OCI-LY3 (cell line): Measurements from ENCODE around the gene RSL1D1.
"Not testable (repeated sequence)": the region's sequence is repeated elsewhere in the genome, so short reads cannot be mapped to it uniquely, and the experiment has no call there.

Experiments
- H2AFZ ChIP-seq: fragments of 200-600, 300-600 bp; shearing (Covaris generic); 2 replicates; pipeline ENCODE4 v1.6.0; 2014; ENCODE audit warnings: antibody characterized with exemption, low read depth, low read length
- H3K27ac ChIP-seq: fragments of 200-600, 300-600 bp; sonication (generic); 2 replicates; pipeline ENCODE4 v1.5.1; 2014; ENCODE audit warnings: mild to moderate bottlenecking, low read length, moderate library complexity, mixed read lengths
- H3K27me3 ChIP-seq: fragments of 200-600, 300-600 bp; sonication (generic); 2 replicates; pipeline ENCODE4 v1.6.1; 2014; ENCODE audit warnings: low read depth, low read length, mixed read lengths
- H3K36me3 ChIP-seq: fragments of 200-600, 300-600 bp; sonication (generic); replicated peaks from 2 replicates; pipeline ENCODE3; 2014; ENCODE audit warnings: low read depth, low read length, mixed read lengths
- H3K4me1 ChIP-seq: fragments of 300-600, 200-600 bp; sonication (generic); 2 replicates; pipeline ENCODE4 v1.6.1; 2014; ENCODE audit warnings: low read length, mixed read lengths
- H3K4me2 ChIP-seq: fragments of 200-600, 300-600 bp; sonication (generic); 2 replicates; pipeline ENCODE4 v1.6.1; 2014; ENCODE audit warnings: low read length, mixed read lengths
- H3K4me3 ChIP-seq: fragments of 300-600, 200-600 bp; sonication (generic); 2 replicates; pipeline ENCODE4 v1.5.1; 2014; ENCODE audit warnings: antibody characterized with exemption, mild to moderate bottlenecking, low read length, moderate library complexity
- H3K79me2 ChIP-seq: fragments of 300-600, 200-600 bp; shearing (Covaris generic); 2 replicates; pipeline ENCODE4 v1.6.1; 2014; ENCODE audit warnings: mild to moderate bottlenecking, low read length, mixed read lengths
- H3K9ac ChIP-seq: fragments of 300-600, 200-600 bp; shearing (Covaris generic); 2 replicates; pipeline ENCODE4 v1.6.0; 2014; ENCODE audit warnings: mild to moderate bottlenecking, low read length, moderate library complexity
- H3K9me3 ChIP-seq: fragments of 200-600, 300-600 bp; shearing (Covaris generic); 2 replicates; pipeline ENCODE4 v1.6.1; 2014; ENCODE audit warnings: low read length, mixed read lengths; ENCODE audit not compliant: insufficient read depth
- H4K20me1 ChIP-seq: fragments of 200-600, 300-600 bp; sonication (generic); 2 replicates; pipeline ENCODE4 v1.6.1; 2016; ENCODE audit warnings: low read length, mixed read lengths; ENCODE audit not compliant: insufficient read depth
- CTCF ChIP-seq: fragments of 200-600, 300-600 bp; sonication (generic); IDR thresholded peaks from 2 replicates; pipeline ENCODE4 v1.5.1; 2014; ENCODE audit warnings: antibody characterized with exemption, low read length, low read depth
- EZH2phosphoT487 ChIP-seq: fragments of 200-600 bp; shearing (Covaris generic); IDR thresholded peaks from 2 replicates; pipeline ENCODE4 v1.6.1; 2018; ENCODE audit warnings: antibody characterized with exemption, mixed run types, low read depth

The RSL1D1 gene

GRCh38 chr16:11828696-11829095 lies 22.6 kb downstream of the RSL1D1 start:
- H3K27me3 ChIP-seq: no peaks in the 10 kb centered on the region
- H3K4me2 ChIP-seq: no peak overlapping the region
- no peak overlapping the region for H3K9ac ChIP-seq
- no peak for TF ChIP-seq EZH2phosphoT487
- TF ChIP-seq CTCF: no peak
- no peak overlapping the region for H3K27ac ChIP-seq
- no peaks in the 10 kb centered on the region for H3K79me2 ChIP-seq
- H2AFZ ChIP-seq: no peak overlapping the region
- no peaks in the 10 kb centered on the region for H4K20me1 ChIP-seq
- no peaks in the 10 kb centered on the region for H3K36me3 ChIP-seq
- H3K4me3 ChIP-seq: no peak overlapping the region
- H3K4me1 ChIP-seq: no peaks in the 10 kb centered on the region
- H3K9me3 ChIP-seq: no peaks in the 10 kb centered on the region

GRCh38 chr16:11825520-11826165 lies 25.7 kb downstream of the RSL1D1 start:
- H3K27ac ChIP-seq, H3K4me1 ChIP-seq, H3K4me3 ChIP-seq, H3K9me3 ChIP-seq, H3K27me3 ChIP-seq, H3K4me2 ChIP-seq, H3K79me2 ChIP-seq, H3K36me3 ChIP-seq, H2AFZ ChIP-seq, H3K9ac ChIP-seq, H4K20me1 ChIP-seq: not testable (repeated sequence)

GRCh38 chr16:11824362-11824761 lies 27.0 kb downstream of the RSL1D1 start:
- H3K4me1 ChIP-seq: no peaks in the 10 kb centered on the region
- no peak overlapping the region for H3K27ac ChIP-seq

GRCh38 chr16:11823645-11824044 lies 27.7 kb downstream of the RSL1D1 start:
- H4K20me1 ChIP-seq, H3K4me3 ChIP-seq, H3K4me1 ChIP-seq, H3K27me3 ChIP-seq, H3K9me3 ChIP-seq, H3K9ac ChIP-seq, H2AFZ ChIP-seq, H3K4me2 ChIP-seq, H3K36me3 ChIP-seq, H3K79me2 ChIP-seq, H3K27ac ChIP-seq: not testable (repeated sequence)

More at GRCh38 chr16:11824362-11824761, 27.0 kb downstream of the RSL1D1 start:
- Histone ChIP-seq H3K79me2 (no peaks in the 10 kb centered on the region), H4K20me1 (no peaks in the 10 kb centered on the region), H3K9me3 (no peaks in the 10 kb centered on the region), H2AFZ (no peak overlapping the region), H3K9ac (no peak overlapping the region), H3K36me3 (no peaks in the 10 kb centered on the region), H3K27me3 (no peaks in the 10 kb centered on the region), H3K4me3 (no peak overlapping the region), H3K4me2 (no peak overlapping the region)
- TF ChIP-seq EZH2phosphoT487 (no peak), CTCF (no peak)

GRCh38 chr16:11819798-11820197 lies 31.5 kb downstream of the RSL1D1 start:
- H3K9me3 ChIP-seq: no peaks in the 10 kb centered on the region
- no peaks in the 10 kb centered on the region for H3K27me3 ChIP-seq
- no peak overlapping the region for H3K4me2 ChIP-seq
- H3K36me3 ChIP-seq: no peaks in the 10 kb centered on the region
- no peak overlapping the region for H3K27ac ChIP-seq
- H4K20me1 ChIP-seq: no peaks in the 10 kb centered on the region
- H3K9ac ChIP-seq: no peak overlapping the region
- no peaks in the 10 kb centered on the region for H3K4me1 ChIP-seq
- no peak overlapping the region for H2AFZ ChIP-seq
- no peak for TF ChIP-seq EZH2phosphoT487
- TF ChIP-seq CTCF: no peak
- no peaks in the 10 kb centered on the region for H3K79me2 ChIP-seq
- H3K4me3 ChIP-seq: no peak overlapping the region

- not testable (repeated sequence) for H4K20me1 ChIP-seq, H3K27ac ChIP-seq, H3K4me2 ChIP-seq, H2AFZ ChIP-seq, H3K9me3 ChIP-seq, H3K4me3 ChIP-seq, H3K36me3 ChIP-seq, H3K9ac ChIP-seq, H3K4me1 ChIP-seq, H3K27me3 ChIP-seq, H3K79me2 ChIP-seq
These were observed 32.4 kb downstream of the RSL1D1 start for GRCh38 chr16:11818970-11819369.
